ENCODE measurements around the gene BSN. TPM values are rescaled to one million over a fixed set of nuclear protein-coding genes. Genes with fewer than 3 reads are reported as not detected.

BSN gene
- total RNA-seq, 4 donors from 2014 or later = 0.11 to 0.19 (median 0.16) TPM

DNA sequence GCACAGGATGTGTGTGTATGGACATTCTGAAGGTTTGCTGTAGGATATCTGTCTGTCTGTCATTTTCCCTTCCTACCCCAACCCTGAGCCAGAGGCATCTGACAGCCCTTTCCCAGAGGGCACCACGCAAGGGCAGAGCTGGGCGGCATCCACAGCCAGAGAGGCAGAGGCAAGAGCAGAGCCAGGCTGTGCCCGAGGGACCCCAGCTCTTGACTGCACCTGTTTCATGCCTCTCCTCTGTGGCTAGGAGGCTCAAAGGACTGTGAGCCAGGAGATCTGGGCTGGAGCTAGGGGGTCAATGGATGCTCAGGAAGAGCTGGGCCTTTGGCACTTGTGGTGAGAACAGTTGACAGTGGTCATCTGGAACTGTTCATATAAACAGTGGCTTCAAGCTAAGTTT is 115.1 kb downstream of the BSN start:
- DNase-seq = no peak
- H3K27ac ChIP-seq = no peak overlapping the region
- H3K4me3 ChIP-seq = no peak overlapping the region
- H3K27me3 ChIP-seq = peaks cover 0 to 30% (median 0%) of the 10 kb centered on the region in 4 donors
- WGBS, 2 donors = 33 to 67% methylated on average over 1 of the region's 3 CpGs
- no peak for TF ChIP-seq POLR2A (IDR thresholded peaks at IDR 0.05)
- H3K36me3 ChIP-seq = no peaks in the 10 kb centered on the region
- intact Hi-C loops (cut with DNase I) = no loop called here
- H3K9me3 ChIP-seq = no peaks in the 10 kb centered on the region
- H3K4me1 ChIP-seq = peaks cover 5 to 25% (median 9%) of the 10 kb centered on the region in 3 donors

- no peak for DNase-seq
- intact Hi-C loops (cut with DNase I) = loop anchor here (5.0 kb wide), 1 partner anchor 134 kb away; no protein-coding TSS in a partner anchor
- TF ChIP-seq CTCF (IDR thresholded peaks at IDR 0.05) (no peak), POLR2A (IDR thresholded peaks at IDR 0.05) (no peak)
- Histone ChIP-seq H3K4me1 (peaks cover 18 to 40% (median 19%) of the 10 kb centered on the region in 3 donors), H3K9me3 (no peaks in the 10 kb centered on the region), H3K36me3 (peaks cover 0 to 5% (median 1%) of the 10 kb centered on the region in 3 donors), H3K27me3 (peaks cover 0 to 20% (median 0%) of the 10 kb centered on the region in 4 donors), H3K27ac (no peak overlapping the region), H3K4me3 (no peak overlapping the region)
- 57 to 71% methylated on average over 6 of the region's 6 CpGs for WGBS, 2 donors
These were observed 116.6 kb downstream of the BSN start for GRCh38 chr3:49670940-49671290.

DNA sequence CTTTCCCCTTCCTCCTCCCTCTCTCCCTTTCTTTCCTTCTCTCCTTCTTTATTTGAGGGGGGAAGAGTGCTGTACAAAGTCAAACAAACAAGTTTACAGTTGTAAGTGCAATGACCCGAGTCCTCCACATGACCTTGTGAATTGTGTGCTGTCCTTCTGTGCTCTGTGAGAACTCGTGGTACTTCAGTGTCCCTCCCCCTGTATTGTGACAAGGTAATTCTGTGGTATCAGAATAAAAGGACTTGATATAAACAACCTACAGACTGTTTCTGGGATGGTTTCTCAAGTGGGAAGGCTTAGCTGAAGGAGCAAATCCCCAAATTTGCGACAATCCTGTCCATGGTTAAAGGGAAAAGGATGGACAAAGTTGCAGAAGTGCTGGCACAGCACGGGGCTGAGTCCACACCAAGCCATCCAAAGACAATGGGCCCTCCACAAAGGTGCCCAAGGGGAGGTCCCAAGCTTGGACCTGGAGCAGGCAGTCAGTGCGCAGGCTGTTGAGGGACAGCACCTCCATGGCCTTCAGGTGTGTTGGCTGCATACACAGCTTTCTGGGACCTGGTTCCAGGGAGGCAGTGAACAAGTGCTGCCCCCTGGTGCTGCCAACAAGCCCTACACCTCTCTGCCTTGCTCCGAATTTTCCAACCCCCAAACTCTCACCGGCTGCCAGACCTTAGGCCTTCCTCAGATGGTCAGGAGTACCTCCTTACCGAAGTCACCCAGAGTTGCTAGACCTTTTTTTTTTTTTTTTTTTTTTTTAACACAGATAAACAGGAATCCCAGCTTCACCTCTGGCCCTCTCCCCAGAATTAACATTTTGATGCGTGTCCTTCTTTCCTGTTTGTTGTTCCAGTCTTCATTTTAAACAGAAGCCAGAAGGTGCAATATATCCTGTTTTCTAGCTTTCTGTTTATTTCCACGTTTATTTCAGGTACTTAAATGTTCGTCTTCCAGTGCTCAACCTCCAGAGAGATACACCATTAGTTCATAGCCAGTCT is 117.3 kb downstream of the BSN start:
- no peak overlapping the region for H3K27ac ChIP-seq
- peaks cover 0 to 12% (median 7%) of the 10 kb centered on the region in 3 donors for H3K36me3 ChIP-seq
- no peak overlapping the region for H3K4me3 ChIP-seq
- TF ChIP-seq CTCF (IDR thresholded peaks at IDR 0.05) (peak; percentile 54 to 92 (median 86)), POLR2A (IDR thresholded peaks at IDR 0.05) (no peak)
- H3K27me3 ChIP-seq = peaks cover 0 to 16% (median 0%) of the 10 kb centered on the region in 4 donors
- peaks cover 18 to 43% (median 19%) of the 10 kb centered on the region in 3 donors for H3K4me1 ChIP-seq
- 36% methylated on average over 9 to 11 of the region's 11 CpGs for WGBS, 2 donors
- H3K9me3 ChIP-seq = no peaks in the 10 kb centered on the region
- no peak for DNase-seq
- intact Hi-C loops (cut with DNase I) = loop anchor here (5.0 kb wide), 1 partner anchor 134 kb away; no protein-coding TSS in a partner anchor

GRCh38 chr3:49673121-49673714 is 118.9 kb downstream of the BSN start:
- 7 to 28% methylated on average over 5 to 14 of the region's 17 CpGs for WGBS, 2 donors
- H3K4me1 ChIP-seq = peaks cover 18 to 43% (median 19%) of the 10 kb centered on the region in 3 donors

More at GRCh38 chr3:49673121-49673714, 118.9 kb downstream of the BSN start:
- Histone ChIP-seq H3K27ac (peak overlapping the region; percentile 83 to 97 (median 97)), H3K9me3 (no peaks in the 10 kb centered on the region), H3K27me3 (peaks cover 0 to 4% (median 0%) of the 10 kb centered on the region in 4 donors), H3K4me3 (peak overlapping the region; percentile 66 to 93 (median 85)), H3K36me3 (peaks cover 0 to 28% (median 18%) of the 10 kb centered on the region in 3 donors)
- DNase-seq = no peak
- intact Hi-C loops (cut with DNase I) = loop anchor here (5.0 kb wide), 1 partner anchor 136 kb away; no protein-coding TSS in a partner anchor
- TF ChIP-seq POLR2A (IDR thresholded peaks at IDR 0.05) = no peak
- TF ChIP-seq CTCF (IDR thresholded peaks at IDR 0.05) = no peak
